ENCODE results near the gene HOXC4.
A peak's percentile ranks its signal among the peaks of the same experiment; 100 is the strongest.

The HOXC4 gene

GRCh38 chr12:54016051-54016450 lies 37.6 kb upstream of the HOXC4 start:
- DNase-seq, result no peak

- peak; percentile 95 to 96 for DNase-seq
Observed at GRCh38 chr12:54016478-54016964, 37.1 kb upstream of the HOXC4 start.

GRCh38 chr12:54017027-54017788 lies 36.4 kb upstream of the HOXC4 start:
- no peak for DNase-seq

GRCh38 chr12:54017878-54018467 lies 35.7 kb upstream of the HOXC4 start:
- peak; percentile 94 to 98 for DNase-seq

- DNase-seq, result no peak
Observed at GRCh38 chr12:54018468-54018984, 35.1 kb upstream of the HOXC4 start.

- DNase-seq, result no peak
Observed at GRCh38 chr12:54019091-54019811, 34.4 kb upstream of the HOXC4 start.

GRCh38 chr12:54019924-54020590 lies 33.6 kb upstream of the HOXC4 start:
- no peak for DNase-seq

GRCh38 chr12:54020591-54021405 lies 32.8 kb upstream of the HOXC4 start:
- no peak for DNase-seq

GRCh38 chr12:54021432-54022013 lies 32.1 kb upstream of the HOXC4 start:
- DNase-seq, result no peak

GRCh38 chr12:54022960-54023884 lies 30.4 kb upstream of the HOXC4 start:
- no peak for DNase-seq

- DNase-seq, result no peak
Observed at GRCh38 chr12:54024127-54024526, 29.5 kb upstream of the HOXC4 start.

- DNase-seq, result no peak
Observed at GRCh38 chr12:54024581-54025305, 28.9 kb upstream of the HOXC4 start.

GRCh38 chr12:54025499-54026405 lies 27.9 kb upstream of the HOXC4 start:
- no peak for DNase-seq

GRCh38 chr12:54026640-54027441 lies 26.8 kb upstream of the HOXC4 start:
- no peak for DNase-seq

- no peak for DNase-seq
Observed at GRCh38 chr12:54027442-54027786, 26.2 kb upstream of the HOXC4 start.

GRCh38 chr12:54028314-54029201 lies 25.1 kb upstream of the HOXC4 start, which contains the start of gene HOXC6:
HOXC6 (plus strand) TSS chr12:54028440; CDS start chr12:54028522, 82 bp downstream.
- no peak for DNase-seq
